DOHH2 (cell line): ENCODE results near the gene TTI1.

Experiments
- CTCF ChIP-seq: fragments of 200-600 bp; sonication (generic); IDR thresholded peaks from one replicate; pipeline ENCODE4 v1.5.1; 2014; ENCODE audit warnings: antibody characterized with exemption, mild to moderate bottlenecking, low read depth, low read length; ENCODE audit not compliant: poor library complexity, severe bottlenecking
- EZH2phosphoT487 ChIP-seq: fragments of 200-600 bp; sonication (generic); IDR thresholded peaks from 2 replicates; pipeline ENCODE4 v1.6.1; 2017; ENCODE audit warnings: borderline replicate concordance, mild to moderate bottlenecking, antibody characterized with exemption, low read length, moderate library complexity, mixed read lengths

- no peak for TF ChIP-seq EZH2phosphoT487
- no peak for TF ChIP-seq CTCF
Observed at GRCh38 chr20:38032585-38033329, 499 bp downstream of the TTI1 start.
